GM12801 (cell line): Measurements from ENCODE around the gene FAM83G.

Source experiments
- CTCF ChIP-seq: IDR thresholded peaks from one replicate; pipeline ENCODE4 v1.5.1; 2011; ENCODE audit warnings: control low read depth; ENCODE audit not compliant: insufficient read length; ENCODE audit errors: extremely low read depth

Gene FAM83G

GRCh38 chr17:19016297-19016696 is 11.7 kb upstream of the FAM83G start:
- no peak for TF ChIP-seq CTCF

GRCh38 chr17:19015428-19015827 is 10.9 kb upstream of the FAM83G start:
- TF ChIP-seq CTCF: no peak

- no peak for TF ChIP-seq CTCF
These were observed 10.2 kb upstream of the FAM83G start for GRCh38 chr17:19014628-19015215.

GRCh38 chr17:19013806-19014627 is 9.5 kb upstream of the FAM83G start:
- no peak for TF ChIP-seq CTCF

GRCh38 chr17:19013226-19013625 is 8.7 kb upstream of the FAM83G start:
- TF ChIP-seq CTCF: no peak

GRCh38 chr17:19012171-19013080 is 7.9 kb upstream of the FAM83G start:
- TF ChIP-seq CTCF: no peak

GRCh38 chr17:19011581-19011980 is 7.0 kb upstream of the FAM83G start:
- no peak for TF ChIP-seq CTCF
